ENCODE data around the gene FBXO30.
A peak's percentile ranks its signal among the peaks of the same experiment; 100 is the strongest.

FBXO30 gene

DNA sequence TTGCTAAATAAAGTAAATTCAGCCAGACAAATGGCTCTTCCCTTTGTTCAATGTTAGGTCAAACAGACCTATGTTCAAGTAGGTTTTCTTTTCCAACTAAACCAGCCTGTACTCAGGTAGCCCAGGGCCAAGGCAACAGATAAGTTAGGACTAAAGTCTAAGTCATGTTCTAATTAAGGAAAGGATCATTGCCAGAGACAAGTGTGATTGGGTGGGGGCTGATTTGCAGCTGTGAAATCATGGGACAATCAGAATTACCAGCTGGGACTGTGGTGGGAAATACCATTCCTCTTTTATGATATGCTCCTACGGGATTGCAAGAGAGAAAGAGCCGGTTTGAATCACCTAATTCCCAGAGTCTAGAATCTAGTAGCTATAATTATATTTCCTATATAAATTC, 4.2 kb upstream of the FBXO30 start:
- Histone ChIP-seq H3K27me3 (no peaks in the 10 kb centered on the region), H3K36me3 (no peaks in the 10 kb centered on the region), H3K4me1 (ENCODE audit: control insufficient read depth in 1 of 2, insufficient read depth in 1 of 2, low read depth in 1 of 2, low read length in 1 of 2) (peaks cover 12 to 13% of the 10 kb centered on the region in 2 experiments), H3K4me3 (ENCODE audit: low read depth in 1 of 2, low read length in 1 of 2) (no peak overlapping the region), H3K27ac (no peak overlapping the region), H3K9me3 (no peaks in the 10 kb centered on the region)
- TF ChIP-seq, protein P1, sequence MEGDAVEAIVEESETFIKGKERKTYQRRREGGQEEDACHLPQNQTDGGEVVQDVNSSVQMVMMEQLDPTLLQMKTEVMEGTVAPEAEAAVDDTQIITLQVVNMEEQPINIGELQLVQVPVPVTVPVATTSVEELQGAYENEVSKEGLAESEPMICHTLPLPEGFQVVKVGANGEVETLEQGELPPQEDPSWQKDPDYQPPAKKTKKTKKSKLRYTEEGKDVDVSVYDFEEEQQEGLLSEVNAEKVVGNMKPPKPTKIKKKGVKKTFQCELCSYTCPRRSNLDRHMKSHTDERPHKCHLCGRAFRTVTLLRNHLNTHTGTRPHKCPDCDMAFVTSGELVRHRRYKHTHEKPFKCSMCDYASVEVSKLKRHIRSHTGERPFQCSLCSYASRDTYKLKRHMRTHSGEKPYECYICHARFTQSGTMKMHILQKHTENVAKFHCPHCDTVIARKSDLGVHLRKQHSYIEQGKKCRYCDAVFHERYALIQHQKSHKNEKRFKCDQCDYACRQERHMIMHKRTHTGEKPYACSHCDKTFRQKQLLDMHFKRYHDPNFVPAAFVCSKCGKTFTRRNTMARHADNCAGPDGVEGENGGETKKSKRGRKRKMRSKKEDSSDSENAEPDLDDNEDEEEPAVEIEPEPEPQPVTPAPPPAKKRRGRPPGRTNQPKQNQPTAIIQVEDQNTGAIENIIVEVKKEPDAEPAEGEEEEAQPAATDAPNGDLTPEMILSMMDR (IDR thresholded peaks at IDR 0.05): no peak

DNA sequence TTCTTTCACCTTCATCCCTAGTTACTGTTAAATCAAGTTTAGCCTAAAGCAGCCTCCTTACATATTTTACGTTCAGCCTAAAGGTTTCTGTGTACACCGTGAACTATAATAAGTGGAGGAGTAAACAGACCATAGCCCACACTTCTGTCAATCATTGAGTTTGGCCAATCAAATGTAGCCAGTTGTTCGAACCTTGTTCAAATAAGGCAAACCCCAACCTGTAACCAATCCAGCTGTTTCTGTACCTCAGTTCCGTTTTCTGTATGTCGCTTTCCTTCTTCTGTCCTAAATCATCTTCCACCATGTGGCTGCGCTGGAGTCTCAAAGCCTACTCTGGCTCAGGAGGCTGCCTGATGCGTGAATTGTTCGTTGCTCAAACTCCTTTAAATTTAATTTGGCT, 1.8 kb upstream of the FBXO30 start:
- TF ChIP-seq, protein P1 (IDR thresholded peaks at IDR 0.05): no peak
- Histone ChIP-seq H3K36me3 (no peaks in the 10 kb centered on the region), H3K9me3 (no peaks in the 10 kb centered on the region), H3K27me3 (no peaks in the 10 kb centered on the region), H3K4me1 (ENCODE audit: control insufficient read depth in 1 of 2, insufficient read depth in 1 of 2, low read depth in 1 of 2, low read length in 1 of 2) (peaks cover 27 to 30% of the 10 kb centered on the region in 2 experiments), H3K4me3 (ENCODE audit: low read depth in 1 of 2, low read length in 1 of 2) (no peak overlapping the region), H3K27ac (no peak overlapping the region)

DNA sequence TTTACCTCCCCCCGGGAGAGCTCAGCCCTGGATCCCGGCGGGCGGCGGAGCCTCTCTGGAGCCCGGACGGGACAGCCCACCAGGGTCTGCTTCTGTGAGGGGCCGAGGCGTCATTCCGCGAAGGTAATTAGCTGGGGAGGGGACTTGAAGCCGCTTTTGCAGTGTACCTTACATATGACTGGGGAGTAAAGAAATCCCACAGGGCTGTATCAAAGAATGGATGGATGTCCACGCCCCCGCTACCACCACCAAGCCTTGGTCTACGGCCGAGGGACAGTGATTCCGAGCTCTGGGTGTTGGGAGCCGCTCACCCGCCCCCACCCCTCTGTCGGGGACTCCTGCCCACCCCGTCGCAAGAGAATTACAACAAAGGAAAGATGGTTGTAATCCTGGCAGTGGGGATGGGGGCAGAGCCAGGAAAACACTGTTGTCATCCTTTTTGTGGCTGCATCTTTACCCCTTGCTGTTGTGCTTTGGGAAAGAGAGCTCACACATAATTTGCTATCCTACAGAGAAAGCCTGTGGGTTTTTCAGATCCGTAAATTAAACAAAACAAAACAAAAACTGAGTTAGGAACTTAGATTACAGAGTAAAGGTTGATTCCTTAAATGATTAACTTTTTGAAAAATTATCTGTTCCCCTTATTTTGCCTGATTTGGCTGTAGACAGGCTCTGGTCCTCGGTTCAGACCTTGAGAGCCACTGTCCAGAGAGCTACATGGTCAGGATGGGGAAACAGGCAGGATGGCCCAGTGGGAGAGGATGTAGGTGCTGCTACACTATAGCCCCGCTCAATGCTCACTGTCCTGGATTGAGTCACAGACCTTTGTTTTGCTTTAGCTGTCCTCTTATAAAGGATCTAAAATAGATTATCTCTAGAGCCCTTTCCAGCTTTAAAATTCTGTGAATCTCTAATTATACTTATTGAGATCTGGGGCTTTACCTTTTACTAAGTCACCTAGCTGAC, 997 bp upstream of the FBXO30 start:
- peak overlapping the region; percentile 93 for H3K27ac ChIP-seq
- no peaks in the 10 kb centered on the region for H3K36me3 ChIP-seq
- peaks cover 27 to 34% of the 10 kb centered on the region in 2 experiments for H3K4me1 ChIP-seq (ENCODE audit: control insufficient read depth in 1 of 2, insufficient read depth in 1 of 2, low read depth in 1 of 2, low read length in 1 of 2)
- H3K4me3 ChIP-seq (ENCODE audit: low read depth in 1 of 2, low read length in 1 of 2): peak overlapping the region; percentile 84 to 88
- no peaks in the 10 kb centered on the region for H3K9me3 ChIP-seq
- no peaks in the 10 kb centered on the region for H3K27me3 ChIP-seq
- TF ChIP-seq, protein P1 (IDR thresholded peaks at IDR 0.05): no peak

DNA sequence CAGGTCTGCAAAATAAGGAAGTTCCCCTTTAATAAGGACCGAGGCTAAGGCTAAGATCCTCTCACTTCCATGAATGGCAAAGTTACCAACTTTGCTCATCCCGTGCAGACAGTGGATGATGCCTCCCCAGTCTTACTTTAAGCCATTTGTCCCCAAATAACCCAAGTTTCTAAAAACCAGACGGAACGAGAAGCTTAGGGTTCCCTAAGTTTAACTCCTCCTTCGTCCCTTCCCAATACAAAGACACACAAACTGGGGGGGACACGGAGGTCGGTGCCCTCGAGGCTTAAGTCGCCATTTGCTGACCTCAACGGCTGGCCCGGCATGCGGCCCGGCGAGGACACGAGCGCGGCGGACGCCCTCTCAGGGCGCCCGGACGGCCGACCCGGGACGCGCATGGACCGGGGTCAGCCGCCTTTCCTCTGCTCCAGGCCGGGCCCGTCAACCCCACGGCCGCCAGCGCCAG, 527 bp downstream of the FBXO30 start:
- TF ChIP-seq, protein P1 (IDR thresholded peaks at IDR 0.05): no peak
- H3K36me3 ChIP-seq: no peaks in the 10 kb centered on the region
- H3K9me3 ChIP-seq: no peaks in the 10 kb centered on the region
- peaks cover 27 to 34% of the 10 kb centered on the region in 2 experiments for H3K4me1 ChIP-seq (ENCODE audit: control insufficient read depth in 1 of 2, insufficient read depth in 1 of 2, low read depth in 1 of 2, low read length in 1 of 2)
- peak overlapping the region; percentile 93 for H3K27ac ChIP-seq
- H3K4me3 ChIP-seq (ENCODE audit: low read depth in 1 of 2, low read length in 1 of 2): peak overlapping the region; percentile 84 to 88
- H3K27me3 ChIP-seq: no peaks in the 10 kb centered on the region

DNA sequence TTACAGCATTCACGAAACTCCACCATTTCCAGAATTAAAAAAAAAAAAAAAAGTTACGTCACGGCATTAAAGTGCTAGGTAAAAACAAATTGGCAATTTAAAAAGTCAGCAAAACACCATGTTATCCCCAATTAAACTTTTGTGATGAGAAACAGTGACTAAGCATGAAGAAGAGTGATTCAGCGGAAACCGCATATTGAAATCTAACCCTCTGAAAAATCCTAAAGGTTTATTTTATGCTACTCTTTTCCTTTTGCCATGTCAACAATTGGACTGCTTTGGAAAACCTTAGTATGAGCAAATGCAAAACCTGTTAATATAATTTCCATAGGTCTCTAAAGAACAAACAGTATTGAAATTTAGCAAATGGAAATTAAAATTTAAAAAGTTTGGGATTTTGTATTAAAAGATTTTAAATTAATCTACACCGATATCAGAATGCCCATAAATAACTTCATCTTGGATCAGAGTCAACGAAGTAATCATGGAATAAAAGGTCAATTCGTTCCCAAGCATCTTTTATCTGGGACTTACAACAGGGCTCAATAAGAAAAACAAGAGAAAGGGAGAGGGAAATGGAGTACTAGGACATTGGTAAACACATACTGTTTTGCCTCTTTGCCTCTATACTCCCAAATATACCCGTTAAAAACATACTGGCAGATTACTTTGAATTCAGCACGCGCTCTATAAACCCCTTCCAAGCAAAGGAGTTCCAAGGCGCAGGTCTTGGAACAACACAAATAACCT, 1.1 kb downstream of the FBXO30 start:
- H3K27ac ChIP-seq: peak overlapping the region; percentile 93
- H3K36me3 ChIP-seq: no peaks in the 10 kb centered on the region
- no peaks in the 10 kb centered on the region for H3K27me3 ChIP-seq
- peaks cover 27 to 34% of the 10 kb centered on the region in 2 experiments for H3K4me1 ChIP-seq (ENCODE audit: control insufficient read depth in 1 of 2, insufficient read depth in 1 of 2, low read depth in 1 of 2, low read length in 1 of 2)
- peak overlapping the region; percentile 84 to 88 for H3K4me3 ChIP-seq (ENCODE audit: low read depth in 1 of 2, low read length in 1 of 2)
- no peaks in the 10 kb centered on the region for H3K9me3 ChIP-seq
- TF ChIP-seq, protein P1 (IDR thresholded peaks at IDR 0.05): no peak
